HG03103 (cell line): Measurements from ENCODE around the gene PCDH1.

Experiments used
- ATAC-seq: cut with Tn5 transposase; IDR thresholded peaks from one replicate; pipeline ENCODE4 v1.9.1; 2021; ENCODE audit warnings: low read depth; ENCODE audit not compliant: unreplicated experiment

Gene PCDH1

DNA sequence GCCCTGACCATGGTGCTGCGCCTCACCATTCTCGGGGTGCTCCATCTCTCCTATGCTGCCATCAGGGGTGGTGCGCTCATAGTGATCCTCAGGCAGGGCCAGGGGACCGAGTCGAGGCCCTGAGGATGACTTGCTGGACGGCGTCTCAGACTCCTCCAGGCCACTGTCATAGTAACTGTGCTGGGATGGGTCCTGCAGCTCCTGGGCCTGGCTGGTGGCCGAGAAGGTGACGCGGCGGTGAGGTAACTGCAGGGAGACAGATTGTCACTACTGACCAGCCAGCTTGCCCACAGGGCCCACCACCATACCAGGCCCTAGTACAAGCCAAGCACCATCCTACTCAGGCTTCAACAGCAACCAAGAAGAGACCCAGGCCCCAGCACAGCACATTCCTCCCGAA, 21.0 kb downstream of the PCDH1 start:
- no peak for ATAC-seq

DNA sequence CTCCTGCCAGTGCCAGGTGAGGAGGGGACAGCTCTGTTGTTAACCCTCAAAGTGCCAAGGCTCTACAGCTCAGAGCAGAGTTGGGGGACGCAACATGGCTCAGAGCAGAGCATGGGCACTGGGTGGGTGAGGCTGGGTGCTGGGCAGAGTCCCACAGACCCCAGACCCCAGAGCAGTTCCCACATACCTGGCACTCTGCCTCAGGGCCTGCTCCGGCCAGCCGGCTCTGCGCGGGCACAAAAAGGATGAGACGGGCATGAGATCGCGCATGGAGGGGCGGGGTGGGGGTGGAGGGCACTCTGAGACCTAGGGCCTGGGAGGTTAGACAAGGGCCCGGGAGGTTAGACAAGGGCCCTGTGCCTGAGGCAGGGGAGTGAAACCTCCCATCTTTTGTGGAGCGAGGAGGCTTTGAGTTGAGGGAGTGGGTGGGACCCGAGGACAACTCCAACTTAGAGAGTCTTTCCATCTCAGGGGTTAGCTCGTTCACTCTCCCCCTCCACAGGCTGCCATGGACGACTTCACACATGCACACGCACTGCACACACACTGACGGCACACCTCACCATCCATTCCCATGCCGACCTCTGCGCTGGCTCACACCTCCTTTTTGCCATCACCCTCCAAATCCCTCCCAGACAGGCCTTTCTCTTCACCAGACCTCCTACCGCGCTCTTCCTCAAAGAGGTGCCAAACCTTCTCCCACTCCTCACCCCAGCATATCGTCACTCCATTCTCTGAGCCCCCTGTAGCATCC, 22.0 kb downstream of the PCDH1 start:
- no peak for ATAC-seq

DNA sequence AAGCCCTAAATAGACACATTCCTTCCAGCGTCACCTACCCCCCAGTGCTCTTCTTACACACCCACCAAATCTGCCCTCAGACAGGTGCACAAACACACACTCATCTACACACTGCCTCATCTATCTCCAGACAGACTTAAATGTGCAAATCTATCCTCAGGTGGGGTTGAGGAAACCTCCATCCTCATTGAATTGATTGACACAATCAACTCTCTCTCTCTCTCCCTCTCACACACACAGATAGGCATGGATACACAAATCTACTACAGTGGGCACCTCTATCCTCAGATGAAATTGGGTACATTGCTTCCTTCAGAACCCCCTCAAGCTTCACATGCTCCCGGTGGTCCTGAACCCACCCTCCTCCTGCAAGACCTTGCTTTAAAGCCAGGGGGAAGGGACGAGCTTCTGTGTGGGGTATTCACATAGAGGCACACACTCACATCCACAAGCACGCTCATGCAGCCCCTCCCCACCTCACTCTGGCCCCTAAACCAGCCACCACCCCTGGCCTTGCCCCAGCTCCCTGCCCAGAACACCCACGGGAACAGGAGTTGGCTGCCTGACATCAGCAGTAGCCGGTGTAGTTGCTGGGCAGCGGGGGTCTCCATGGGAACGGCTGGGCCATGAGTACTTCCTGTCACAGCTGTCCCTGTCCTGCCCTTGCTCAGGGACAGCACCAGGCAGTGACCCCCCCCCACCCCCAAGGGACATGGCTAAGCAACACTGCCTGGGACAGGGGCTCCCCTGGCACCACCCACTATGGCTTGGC, 22.8 kb downstream of the PCDH1 start:
- no peak for ATAC-seq

DNA sequence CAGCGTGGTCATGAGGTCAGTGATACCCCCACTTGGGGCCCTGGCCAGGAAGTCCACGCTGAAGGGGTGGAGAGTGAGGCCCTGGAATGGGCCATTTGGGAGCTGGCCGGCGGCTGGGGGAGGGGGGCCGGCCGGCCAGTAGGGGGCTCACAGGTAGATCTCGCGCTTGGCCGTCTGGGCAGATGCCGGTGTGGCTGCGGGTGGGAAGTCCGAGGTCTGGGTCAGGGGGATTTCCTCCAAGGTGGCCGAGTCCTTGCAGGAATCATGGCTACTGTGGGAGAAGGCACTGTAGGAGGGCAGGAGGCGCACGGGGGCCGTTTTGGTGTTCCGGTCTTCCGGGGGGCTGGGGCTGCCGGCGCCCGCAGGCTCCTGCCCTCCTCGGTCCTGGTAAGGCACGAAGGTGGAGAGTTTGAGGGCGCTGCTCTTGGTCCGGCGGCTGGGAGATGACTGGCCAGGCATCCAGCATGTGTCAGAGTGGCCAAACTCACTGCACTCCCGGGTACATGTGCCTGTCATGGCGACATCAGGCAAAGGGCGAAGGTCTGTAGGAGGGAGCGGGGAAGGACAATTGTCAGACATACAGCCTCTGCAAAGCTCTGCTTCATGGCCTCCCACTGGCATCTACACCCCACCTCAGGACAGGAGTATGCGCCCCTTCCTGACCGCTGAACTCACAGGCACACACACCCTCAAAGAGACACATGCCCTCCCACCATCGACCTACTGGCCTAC, 24.1 kb downstream of the PCDH1 start:
- ATAC-seq: no peak

DNA sequence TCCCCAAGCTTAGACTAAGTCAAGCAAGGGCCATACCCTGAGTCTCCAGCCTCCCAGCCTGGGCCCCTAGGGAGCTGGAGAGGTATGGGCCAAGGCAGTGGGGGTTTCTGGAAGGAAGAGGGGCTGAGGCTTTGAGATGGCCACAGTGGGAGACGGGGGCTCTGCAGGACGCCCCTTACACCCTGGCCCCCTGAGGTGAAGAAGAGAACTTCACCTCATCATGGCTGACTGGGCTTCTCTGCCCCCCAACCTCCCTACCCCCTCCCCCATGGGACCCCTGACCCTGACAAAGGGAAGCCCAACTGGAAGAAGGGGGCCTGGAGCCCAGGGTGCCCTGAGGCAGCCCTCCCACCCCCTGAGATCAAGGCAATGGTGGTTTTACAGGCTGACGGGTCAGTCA, 25.8 kb downstream of the PCDH1 start:
- ATAC-seq: no peak

DNA sequence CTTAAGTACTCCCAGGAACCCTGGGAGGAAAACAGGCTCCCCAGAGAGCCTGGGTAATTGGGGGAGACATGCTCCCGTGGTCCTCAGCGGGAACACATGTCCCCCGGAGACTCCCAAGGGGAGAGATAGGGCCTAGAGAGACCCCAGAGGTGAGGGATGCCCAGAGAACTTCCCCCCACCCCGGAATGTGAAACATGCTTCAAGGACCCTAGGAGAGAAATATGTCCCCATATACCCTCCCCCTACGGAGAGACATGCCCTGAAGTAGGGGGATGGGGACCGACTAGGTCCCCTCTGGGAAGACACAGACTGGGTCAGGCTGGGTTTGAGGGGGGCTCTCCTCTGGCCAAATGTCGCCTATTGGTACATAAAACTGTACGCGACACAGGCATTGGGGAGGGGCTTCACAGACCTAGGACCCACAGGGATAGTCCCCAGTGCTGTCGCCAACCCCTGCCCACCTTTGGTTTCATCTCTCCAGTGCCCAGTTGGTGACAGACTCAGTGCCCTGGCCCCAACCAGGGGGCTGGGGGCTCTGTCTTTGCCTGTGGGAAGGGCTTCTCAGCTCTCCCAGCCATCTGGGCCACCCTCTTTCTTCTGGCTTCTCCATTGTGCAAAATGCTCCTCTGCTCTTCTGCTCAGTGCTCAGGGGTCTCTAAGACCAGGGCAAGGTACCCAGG, 26.9 kb downstream of the PCDH1 start:
- ATAC-seq: no peak

DNA sequence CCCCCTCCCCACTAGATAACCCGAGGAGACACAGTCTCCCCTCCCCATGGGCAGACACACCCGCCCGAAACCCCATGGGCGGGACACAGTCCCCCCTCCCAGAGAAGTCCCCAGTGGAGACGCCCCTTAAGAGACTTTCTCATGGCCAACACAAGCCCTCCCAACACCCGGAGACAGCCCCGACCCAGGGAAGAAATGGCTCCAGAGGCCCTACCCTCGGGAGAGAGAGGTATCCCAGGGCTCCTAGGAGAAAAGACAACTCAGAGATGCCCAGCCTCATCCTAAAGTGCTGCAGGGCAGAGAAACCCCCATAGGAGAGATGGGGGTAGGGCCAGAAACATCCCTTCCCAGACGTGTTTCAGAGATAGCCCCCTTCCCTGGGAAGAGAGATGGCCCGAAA, 27.4 kb downstream of the PCDH1 start:
- no peak for ATAC-seq

DNA sequence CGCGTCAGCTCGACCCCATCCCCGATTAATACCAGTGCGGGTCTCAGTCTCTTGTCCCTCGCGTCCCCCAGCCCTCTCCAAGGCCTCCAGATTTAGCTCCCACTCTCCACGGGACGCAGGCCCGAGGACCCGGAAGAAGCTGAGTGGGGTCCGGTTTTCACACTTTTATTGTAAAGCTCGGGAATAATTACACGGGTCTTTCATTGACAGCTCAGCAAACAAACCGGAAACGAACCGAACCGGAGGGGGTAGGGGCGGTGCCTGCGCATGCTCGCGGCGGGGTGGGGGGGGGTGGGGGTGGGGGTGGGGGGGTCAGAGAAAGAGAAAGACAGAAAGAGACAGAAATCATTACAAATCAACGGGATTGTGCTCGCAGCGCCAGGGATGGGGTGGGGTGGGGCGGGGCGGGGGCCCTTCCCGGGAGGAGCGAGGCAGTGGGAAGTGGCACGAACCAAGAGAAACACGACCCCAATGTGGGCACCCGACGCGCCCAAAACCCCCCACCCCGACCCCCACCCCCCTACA, 27.9 kb downstream of the PCDH1 start:
- peak; percentile 9 for ATAC-seq

- peak; percentile 63 for ATAC-seq
Observed at GRCh38 chr5:141849415-141850243, 28.6 kb downstream of the PCDH1 start.

DNA sequence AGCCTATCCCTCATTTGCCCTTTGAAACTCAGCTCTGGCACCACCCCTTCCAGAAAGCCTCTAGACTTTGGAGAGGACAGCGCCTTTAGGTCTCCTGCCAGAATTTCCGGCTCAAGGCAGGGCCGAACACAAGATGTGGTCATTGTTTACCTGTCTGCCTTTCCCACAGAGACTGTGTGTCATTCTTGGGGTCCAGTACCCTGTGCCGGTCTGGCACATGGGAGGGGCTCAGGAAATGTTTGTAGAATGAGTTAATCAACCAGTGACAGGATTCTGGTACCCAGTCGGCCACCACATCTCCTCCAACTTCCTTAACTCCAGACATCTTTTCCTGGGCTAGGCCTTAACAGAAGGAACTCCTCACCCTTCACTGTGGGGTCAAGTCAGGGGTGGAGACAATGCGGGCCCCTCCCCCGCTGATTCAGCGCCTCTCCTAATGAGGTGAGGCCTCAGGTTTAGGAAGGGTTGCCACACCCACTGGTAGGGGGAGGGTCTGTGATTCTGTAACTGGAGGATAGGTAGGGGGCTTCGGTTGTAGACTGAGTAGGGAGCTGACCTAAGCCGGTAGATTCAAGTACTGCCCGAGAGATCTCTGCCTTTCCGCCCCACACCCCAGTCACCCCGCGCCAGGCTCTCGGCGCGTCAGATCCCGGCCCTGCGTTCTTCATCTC, 29.3 kb downstream of the PCDH1 start:
- peak; percentile 21 for ATAC-seq

DNA sequence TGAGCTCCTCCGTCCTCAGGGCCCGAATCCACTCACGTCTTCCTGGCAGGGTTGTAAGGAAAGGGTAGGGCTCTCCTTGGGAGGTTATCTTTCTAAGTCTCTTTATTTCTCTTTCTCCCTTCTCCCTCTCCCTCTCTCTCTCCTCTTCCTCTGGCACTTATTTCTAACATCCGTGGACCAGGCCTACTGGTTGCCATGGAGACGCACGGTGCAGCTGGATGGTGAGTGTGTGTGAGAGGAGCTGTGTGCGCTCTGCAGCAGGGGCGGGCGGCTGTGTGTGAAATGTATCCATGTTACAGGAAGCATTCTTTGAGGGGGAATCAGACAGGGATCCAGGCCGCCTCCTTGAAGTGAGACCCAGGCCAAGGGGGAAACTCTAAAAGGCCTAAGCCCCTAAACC, 32.2 kb downstream of the PCDH1 start:
- no peak for ATAC-seq

GRCh38 chr5:141845371-141845851, 32.8 kb downstream of the PCDH1 start:
- ATAC-seq: no peak

DNA sequence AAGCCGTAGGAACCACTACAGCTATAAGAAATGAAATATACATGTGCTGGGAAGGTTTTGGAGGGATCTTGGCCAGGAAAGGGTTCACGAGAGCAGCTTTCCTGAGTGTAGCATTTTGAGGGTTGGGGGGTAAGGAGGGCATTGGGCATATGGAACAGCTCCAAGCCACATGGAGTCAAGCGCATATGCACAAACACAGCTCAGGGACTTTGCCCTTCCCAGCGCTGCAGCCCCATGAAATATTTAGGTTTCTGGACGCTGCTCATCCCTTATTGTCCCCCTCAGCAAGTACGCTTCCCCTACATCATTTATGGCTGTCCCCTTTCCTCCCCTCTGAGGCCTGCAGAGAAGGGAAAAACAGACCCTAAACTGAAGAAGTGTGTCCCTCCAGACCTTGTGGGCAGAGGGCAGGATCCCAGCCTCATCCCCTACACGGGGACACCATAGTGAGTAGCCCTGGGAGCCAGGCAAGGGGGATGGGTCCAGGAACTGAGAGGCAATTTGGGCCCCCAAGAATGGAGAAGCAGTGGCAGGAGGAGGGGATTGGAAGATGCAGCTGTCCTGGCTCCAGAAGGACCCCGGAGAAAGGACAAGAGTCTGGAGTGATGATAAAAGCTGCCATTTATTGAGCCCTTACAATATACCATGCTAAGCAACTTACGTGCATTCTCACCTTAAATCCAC, 33.7 kb downstream of the PCDH1 start:
- ATAC-seq: no peak

- no peak for ATAC-seq
Observed at GRCh38 chr5:141843156-141843927, 34.9 kb downstream of the PCDH1 start.

DNA sequence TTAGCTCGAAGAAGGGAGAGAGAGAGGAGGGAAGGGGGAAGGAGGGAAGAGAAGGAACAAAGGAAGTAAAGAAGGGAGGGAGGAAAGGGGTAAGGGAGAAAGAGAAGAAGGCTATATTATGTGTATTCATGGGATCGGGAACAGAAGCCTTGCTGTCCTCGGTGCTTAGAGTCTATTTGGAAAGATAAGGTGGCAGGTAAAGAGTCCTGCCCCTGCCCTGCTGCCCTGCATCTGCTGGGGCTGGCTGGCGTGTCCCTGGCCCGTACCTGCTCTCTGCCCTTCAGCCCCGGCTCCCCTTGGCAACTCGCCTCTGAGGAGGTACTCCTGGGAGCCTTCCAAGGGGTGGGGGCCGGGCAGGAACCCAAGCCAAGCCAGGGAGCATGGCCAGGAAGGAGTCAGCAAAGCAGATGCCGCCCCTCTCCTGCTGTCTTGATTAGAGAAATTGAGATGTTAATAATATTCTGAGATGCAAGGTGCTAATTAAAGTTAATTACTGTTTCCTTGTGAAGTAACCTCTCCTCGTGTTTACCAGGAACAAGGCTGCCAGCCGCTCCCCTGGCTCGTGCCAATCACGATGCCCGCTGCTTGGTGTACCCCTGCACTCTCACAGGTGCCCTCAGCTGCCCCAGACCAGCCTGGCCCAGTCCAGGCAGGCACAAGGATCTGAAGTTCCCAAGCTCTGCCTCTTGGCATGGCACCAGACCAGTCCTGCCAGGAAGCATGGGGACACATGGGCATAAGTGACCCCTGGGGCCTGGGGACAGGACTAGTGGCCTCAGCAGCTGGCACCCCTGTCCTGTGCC, 36.6 kb downstream of the PCDH1 start:
- no peak for ATAC-seq

DNA sequence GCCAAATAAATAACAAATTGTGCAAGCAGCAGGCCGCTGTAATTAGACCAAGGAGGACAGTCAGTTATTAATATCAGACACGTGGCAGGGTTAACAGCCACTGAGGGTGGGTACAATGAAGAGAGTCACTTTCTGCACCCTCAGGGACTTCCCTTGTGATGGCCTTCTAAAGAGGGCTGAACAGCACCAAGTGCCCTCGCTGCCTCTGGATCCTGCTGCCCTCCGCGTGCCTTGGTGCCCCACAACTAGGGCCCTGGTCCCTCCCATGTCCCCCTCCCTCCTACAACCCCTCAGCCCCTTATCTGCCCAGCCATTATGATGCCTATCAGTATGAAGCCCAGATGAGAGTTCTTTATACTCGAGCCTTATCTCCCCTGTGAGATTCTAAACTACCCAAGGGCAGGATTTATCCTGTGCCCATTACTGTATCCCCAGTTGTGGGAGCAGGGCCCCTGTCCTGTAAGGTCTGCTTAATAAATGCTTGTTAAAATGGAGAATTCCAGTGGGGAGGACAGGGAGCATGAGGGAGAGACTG, 37.3 kb downstream of the PCDH1 start:
- ATAC-seq: no peak
